WTC11 (cell line): ENCODE measurements around the gene C1orf35. TPM values are rescaled to one million over a fixed set of nuclear protein-coding genes. Genes with fewer than 3 reads are reported as not detected.

Experiments used
- ATAC-seq: fragments of 200-7000 bp; cut with Tn5 transposase; 2 replicates; pipeline ENCODE4 v1.10.0; 2021; ENCODE audit warnings: mild to moderate bottlenecking, moderate library complexity
- CTCF ChIA-PET: fragments of 300-600 bp; sonication (Branson Sonifier 250); formaldehyde crosslinking; loops from one replicate; lab custom pipeline; 2021; ENCODE audit warnings: antibody characterized with exemption; lab: Charles Lee
- POLR2A ChIA-PET: fragments of 350-600 bp; sonication (Branson Sonifier 250); formaldehyde crosslinking; loops from one replicate; lab custom pipeline; 2021; ENCODE audit warnings: antibody characterized with exemption; lab: Charles Lee
- DNase-seq: peaks from one replicate; pipeline ENCODE4 v3.0.0; 2021; ENCODE audit warnings: low spot score
- H3K27ac Mint-ChIP-seq: 2 replicates; pipeline ENCODE4 v1.8.0; 2021; ENCODE audit warnings: mixed read lengths
- H3K27me3 Mint-ChIP-seq: 2 replicates; pipeline ENCODE4 v1.8.0; 2021; ENCODE audit warnings: low read depth, mild to moderate bottlenecking, moderate library complexity, mixed read lengths
- H3K36me3 Mint-ChIP-seq: 2 replicates; pipeline ENCODE4 v1.8.0; 2021; ENCODE audit warnings: mixed read lengths
- H3K4me1 Mint-ChIP-seq: 2 replicates; pipeline ENCODE4 v1.8.0; 2022; ENCODE audit warnings: mixed read lengths
- H3K4me3 Mint-ChIP-seq: 2 replicates; pipeline ENCODE4 v1.8.0; 2021; ENCODE audit warnings: mild to moderate bottlenecking, moderate library complexity, mixed read lengths
- H3K9me3 Mint-ChIP-seq: 2 replicates; pipeline ENCODE4 v1.8.0; 2021; ENCODE audit warnings: mixed read lengths
- FOXK1 ChIP-seq: sonication (generic); formaldehyde crosslinking; IDR thresholded peaks from 2 replicates; pipeline ENCODE4 v1.8.0; 2022; ENCODE audit warnings: mild to moderate bottlenecking, moderate library complexity, missing genetic modification reagents
- GRHL2 ChIP-seq: fragments of 250-450 bp; sonication (Bioruptor Pico); IDR thresholded peaks from 2 replicates; pipeline ENCODE4 v1.8.0; 2022; ENCODE audit warnings: mild to moderate bottlenecking, moderate library complexity; ENCODE audit not compliant: insufficient replicate concordance, severe bottlenecking
- HMGA2 ChIP-seq: fragments of 250-450 bp; sonication (Bioruptor Pico); IDR thresholded peaks from 2 replicates; pipeline ENCODE4 v1.4.0; 2021; ENCODE audit warnings: mild to moderate bottlenecking, moderate library complexity
- IRF2 ChIP-seq: sonication (generic); formaldehyde crosslinking; IDR thresholded peaks from 2 replicates; pipeline ENCODE4 v1.8.0; 2022; ENCODE audit warnings: low read depth, missing genetic modification reagents, borderline replicate concordance
- MXD4 ChIP-seq: fragments of 250-450 bp; sonication (Bioruptor Pico); IDR thresholded peaks from 2 replicates; pipeline ENCODE4 v1.8.0; 2021; ENCODE audit warnings: mild to moderate bottlenecking, moderate library complexity, borderline replicate concordance
- MYBL2 ChIP-seq: sonication (generic); formaldehyde crosslinking; IDR thresholded peaks from 2 replicates; pipeline ENCODE4 v1.8.1; 2023; ENCODE audit warnings: mild to moderate bottlenecking, moderate library complexity, missing genetic modification reagents
- NR1H2 ChIP-seq: sonication (generic); formaldehyde crosslinking; IDR thresholded peaks from 2 replicates; pipeline ENCODE4 v1.9.0; 2021; ENCODE audit warnings: mild to moderate bottlenecking, moderate library complexity, missing genetic modification reagents
- ZNF121 ChIP-seq: sonication (generic); formaldehyde crosslinking; IDR thresholded peaks from 2 replicates; pipeline ENCODE4 v1.8.0; 2023; ENCODE audit warnings: missing genetic modification reagents
- ZNF232 ChIP-seq: sonication (generic); formaldehyde crosslinking; IDR thresholded peaks from 2 replicates; pipeline ENCODE4 v1.8.0; 2022; ENCODE audit warnings: mild to moderate bottlenecking, missing genetic modification reagents
- total RNA-seq: library from RNA; stranded (reverse); gene quantifications from 3 replicates; pipeline ENCODE4 v1.2.3, GENCODE V29; 2021
- TF ChIP-seq, protein P1 (sequence below): fragments of 250-450 bp; sonication (Bioruptor Pico); IDR thresholded peaks from 2 replicates; pipeline ENCODE4 v1.9.0; 2021; ENCODE audit warnings: moderate library complexity, mild to moderate bottlenecking, inconsistent platforms, borderline replicate concordance
- TF ChIP-seq, protein P2 (sequence below): sonication (generic); formaldehyde crosslinking; IDR thresholded peaks from 2 replicates; pipeline ENCODE4 v1.8.0; 2023; ENCODE audit warnings: mild to moderate bottlenecking, missing genetic modification reagents
- TF ChIP-seq, protein P3 (sequence below): sonication (generic); formaldehyde crosslinking; IDR thresholded peaks from 2 replicates; pipeline ENCODE4 v1.8.0; 2022; ENCODE audit warnings: missing genetic modification reagents
- TF ChIP-seq, protein P4 (sequence below): sonication (generic); formaldehyde crosslinking; IDR thresholded peaks from 2 replicates; pipeline ENCODE4 v1.8.1; 2023; ENCODE audit warnings: mild to moderate bottlenecking, missing genetic modification reagents, moderate library complexity
- TF ChIP-seq, protein P5 (sequence below): fragments of 250-450 bp; sonication (Bioruptor Pico); IDR thresholded peaks from 2 replicates; pipeline ENCODE4 v2.1.2; 2022; ENCODE audit warnings: mild to moderate bottlenecking, moderate library complexity

Gene C1orf35
- total RNA-seq, 1 experiment from 2014 or later = 33.8 TPM

DNA sequence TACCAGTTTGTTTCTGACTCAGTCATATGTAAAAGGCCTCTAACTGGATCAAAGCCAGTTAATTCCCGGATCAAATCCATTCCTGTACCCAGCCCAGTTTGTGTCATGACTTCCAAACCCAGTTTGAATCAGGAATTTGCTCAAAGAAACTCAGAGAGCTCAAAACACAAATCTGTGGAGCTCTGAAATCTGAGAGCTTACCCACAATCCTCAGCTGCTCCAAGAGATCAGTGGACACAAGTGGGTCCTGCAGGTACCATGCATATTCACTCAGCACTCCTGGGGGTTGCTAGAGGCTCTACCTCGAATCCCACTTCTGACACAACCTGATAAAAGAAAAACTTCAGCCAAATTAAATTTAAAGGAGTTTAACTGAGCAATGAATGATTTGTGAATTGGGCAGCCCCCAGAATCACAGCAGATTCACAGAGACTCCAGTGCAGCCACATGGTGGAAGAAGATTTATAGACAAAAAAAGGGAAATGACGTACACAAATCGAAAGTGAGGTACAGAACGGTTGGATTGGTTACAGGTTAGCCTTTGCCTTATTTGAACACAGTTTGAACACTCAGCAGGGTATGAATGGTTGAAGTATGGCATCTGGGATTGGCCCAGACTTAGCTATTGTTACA lies 17.8 kb upstream of the C1orf35 start (continued):
- TF ChIP-seq, protein P1, sequence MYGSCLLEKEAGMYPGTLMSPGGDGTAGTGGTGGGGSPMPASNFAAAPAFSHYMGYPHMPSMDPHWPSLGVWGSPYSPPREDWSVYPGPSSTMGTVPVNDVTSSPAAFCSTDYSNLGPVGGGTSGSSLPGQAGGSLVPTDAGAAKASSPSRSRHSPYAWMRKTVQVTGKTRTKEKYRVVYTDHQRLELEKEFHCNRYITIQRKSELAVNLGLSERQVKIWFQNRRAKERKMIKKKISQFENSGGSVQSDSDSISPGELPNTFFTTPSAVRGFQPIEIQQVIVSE = no peak
- TF ChIP-seq MYBL2 (no peak), MXD4 (CRISPR knock-in tag) (no peak)

- TF ChIP-seq HMGA2 (CRISPR knock-in tag) (no peak), ZNF121 (CRISPR knock-in tag) (no peak), FOXK1 (no peak), GRHL2 (CRISPR knock-in tag) (no peak), NR1H2 (CRISPR knock-in tag) (no peak), ZNF232 (CRISPR knock-in tag) (no peak), IRF2 (no peak)
- TF ChIP-seq, protein P2, sequence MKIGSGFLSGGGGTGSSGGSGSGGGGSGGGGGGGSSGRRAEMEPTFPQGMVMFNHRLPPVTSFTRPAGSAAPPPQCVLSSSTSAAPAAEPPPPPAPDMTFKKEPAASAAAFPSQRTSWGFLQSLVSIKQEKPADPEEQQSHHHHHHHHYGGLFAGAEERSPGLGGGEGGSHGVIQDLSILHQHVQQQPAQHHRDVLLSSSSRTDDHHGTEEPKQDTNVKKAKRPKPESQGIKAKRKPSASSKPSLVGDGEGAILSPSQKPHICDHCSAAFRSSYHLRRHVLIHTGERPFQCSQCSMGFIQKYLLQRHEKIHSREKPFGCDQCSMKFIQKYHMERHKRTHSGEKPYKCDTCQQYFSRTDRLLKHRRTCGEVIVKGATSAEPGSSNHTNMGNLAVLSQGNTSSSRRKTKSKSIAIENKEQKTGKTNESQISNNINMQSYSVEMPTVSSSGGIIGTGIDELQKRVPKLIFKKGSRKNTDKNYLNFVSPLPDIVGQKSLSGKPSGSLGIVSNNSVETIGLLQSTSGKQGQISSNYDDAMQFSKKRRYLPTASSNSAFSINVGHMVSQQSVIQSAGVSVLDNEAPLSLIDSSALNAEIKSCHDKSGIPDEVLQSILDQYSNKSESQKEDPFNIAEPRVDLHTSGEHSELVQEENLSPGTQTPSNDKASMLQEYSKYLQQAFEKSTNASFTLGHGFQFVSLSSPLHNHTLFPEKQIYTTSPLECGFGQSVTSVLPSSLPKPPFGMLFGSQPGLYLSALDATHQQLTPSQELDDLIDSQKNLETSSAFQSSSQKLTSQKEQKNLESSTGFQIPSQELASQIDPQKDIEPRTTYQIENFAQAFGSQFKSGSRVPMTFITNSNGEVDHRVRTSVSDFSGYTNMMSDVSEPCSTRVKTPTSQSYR (CRISPR knock-in tag) = no peak
- TF ChIP-seq, protein P1 = no peak
- TF ChIP-seq, protein P3, sequence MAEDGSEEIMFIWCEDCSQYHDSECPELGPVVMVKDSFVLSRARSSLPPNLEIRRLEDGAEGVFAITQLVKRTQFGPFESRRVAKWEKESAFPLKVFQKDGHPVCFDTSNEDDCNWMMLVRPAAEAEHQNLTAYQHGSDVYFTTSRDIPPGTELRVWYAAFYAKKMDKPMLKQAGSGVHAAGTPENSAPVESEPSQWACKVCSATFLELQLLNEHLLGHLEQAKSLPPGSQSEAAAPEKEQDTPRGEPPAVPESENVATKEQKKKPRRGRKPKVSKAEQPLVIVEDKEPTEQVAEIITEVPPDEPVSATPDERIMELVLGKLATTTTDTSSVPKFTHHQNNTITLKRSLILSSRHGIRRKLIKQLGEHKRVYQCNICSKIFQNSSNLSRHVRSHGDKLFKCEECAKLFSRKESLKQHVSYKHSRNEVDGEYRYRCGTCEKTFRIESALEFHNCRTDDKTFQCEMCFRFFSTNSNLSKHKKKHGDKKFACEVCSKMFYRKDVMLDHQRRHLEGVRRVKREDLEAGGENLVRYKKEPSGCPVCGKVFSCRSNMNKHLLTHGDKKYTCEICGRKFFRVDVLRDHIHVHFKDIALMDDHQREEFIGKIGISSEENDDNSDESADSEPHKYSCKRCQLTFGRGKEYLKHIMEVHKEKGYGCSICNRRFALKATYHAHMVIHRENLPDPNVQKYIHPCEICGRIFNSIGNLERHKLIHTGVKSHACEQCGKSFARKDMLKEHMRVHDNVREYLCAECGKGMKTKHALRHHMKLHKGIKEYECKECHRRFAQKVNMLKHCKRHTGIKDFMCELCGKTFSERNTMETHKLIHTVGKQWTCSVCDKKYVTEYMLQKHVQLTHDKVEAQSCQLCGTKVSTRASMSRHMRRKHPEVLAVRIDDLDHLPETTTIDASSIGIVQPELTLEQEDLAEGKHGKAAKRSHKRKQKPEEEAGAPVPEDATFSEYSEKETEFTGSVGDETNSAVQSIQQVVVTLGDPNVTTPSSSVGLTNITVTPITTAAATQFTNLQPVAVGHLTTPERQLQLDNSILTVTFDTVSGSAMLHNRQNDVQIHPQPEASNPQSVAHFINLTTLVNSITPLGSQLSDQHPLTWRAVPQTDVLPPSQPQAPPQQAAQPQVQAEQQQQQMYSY (CRISPR knock-in tag) = no peak
- TF ChIP-seq, protein P4, sequence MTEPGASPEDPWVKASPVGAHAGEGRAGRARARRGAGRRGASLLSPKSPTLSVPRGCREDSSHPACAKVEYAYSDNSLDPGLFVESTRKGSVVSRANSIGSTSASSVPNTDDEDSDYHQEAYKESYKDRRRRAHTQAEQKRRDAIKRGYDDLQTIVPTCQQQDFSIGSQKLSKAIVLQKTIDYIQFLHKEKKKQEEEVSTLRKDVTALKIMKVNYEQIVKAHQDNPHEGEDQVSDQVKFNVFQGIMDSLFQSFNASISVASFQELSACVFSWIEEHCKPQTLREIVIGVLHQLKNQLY (CRISPR knock-in tag) = no peak
- TF ChIP-seq, protein P5, sequence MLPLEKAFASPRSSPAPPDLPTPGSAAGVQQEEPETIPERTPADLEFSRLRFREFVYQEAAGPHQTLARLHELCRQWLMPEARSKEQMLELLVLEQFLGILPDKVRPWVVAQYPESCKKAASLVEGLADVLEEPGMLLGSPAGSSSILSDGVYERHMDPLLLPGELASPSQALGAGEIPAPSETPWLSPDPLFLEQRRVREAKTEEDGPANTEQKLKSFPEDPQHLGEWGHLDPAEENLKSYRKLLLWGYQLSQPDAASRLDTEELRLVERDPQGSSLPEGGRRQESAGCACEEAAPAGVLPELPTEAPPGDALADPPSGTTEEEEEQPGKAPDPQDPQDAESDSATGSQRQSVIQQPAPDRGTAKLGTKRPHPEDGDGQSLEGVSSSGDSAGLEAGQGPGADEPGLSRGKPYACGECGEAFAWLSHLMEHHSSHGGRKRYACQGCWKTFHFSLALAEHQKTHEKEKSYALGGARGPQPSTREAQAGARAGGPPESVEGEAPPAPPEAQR = no peak
- ATAC-seq = no peak
- Mint-ChIP-seq H3K27me3 (peaks cover 62% of the 10 kb centered on the region), H3K9me3 (peaks cover 41% of the 10 kb centered on the region), H3K36me3 (peaks cover 20% of the 10 kb centered on the region), H3K27ac (no peak overlapping the region), H3K4me3 (no peak overlapping the region), H3K4me1 (no peaks in the 10 kb centered on the region)
- no peak for DNase-seq
- POLR2A ChIA-PET = no interaction called here
- CTCF ChIA-PET = no interaction called here
These were observed 17.2 kb upstream of the C1orf35 start for GRCh38 chr1:228120351-228120750.
